ENCODE measurements around the gene FER1L5. TPM values are rescaled to one million over a fixed set of nuclear protein-coding genes. Genes with fewer than 3 reads are reported as not detected.
A peak's percentile ranks its signal among the peaks of the same experiment; 100 is the strongest.

FER1L5 gene
- total and polyA plus RNA-seq, 2 donors (not counting 3 experiments of a cell fraction or from before 2014, with no cell fraction given) = not detected

- DNase-seq (ENCODE audit: low read depth, low spot score) (no peak), FAIRE-seq (no peak)
- Histone ChIP-seq H3K4me3 (replicated peaks in 1 of 3; ENCODE audit: insufficient read depth in 1 of 3, low read depth in 1 of 3, low read length in 3 of 3) (no peak overlapping the region), H3K27ac (ENCODE audit: insufficient read depth, low read depth, low read length) (peak overlapping the region; percentile 15), H3K4me1 (ENCODE audit: control insufficient read depth, extremely low read depth, insufficient read depth, low read length) (peaks cover 2% of the 10 kb centered on the region), H3K9ac (replicated peaks; ENCODE audit: extremely low read depth, insufficient read depth, low read length) (no peak overlapping the region), H4K20me1 (replicated peaks; ENCODE audit: control insufficient read depth, extremely low read depth, insufficient read depth, low read length) (no peaks in the 10 kb centered on the region), H3K9me3 (replicated peaks; ENCODE audit: control insufficient read depth, insufficient read depth, low read length) (no peaks in the 10 kb centered on the region), H3K4me2 (ENCODE audit: insufficient read depth, low read length) (no peak overlapping the region), H2AFZ (ENCODE audit: low read depth, low read length) (no peak overlapping the region), H3K79me2 (ENCODE audit: control insufficient read depth, insufficient read depth, low read length) (peaks cover 5% of the 10 kb centered on the region), H3K36me3 (ENCODE audit: control insufficient read depth in 2 of 2, extremely low read depth in 1 of 2, insufficient read depth in 2 of 2, low read length in 2 of 2) (peaks cover 9 to 27% of the 10 kb centered on the region in 2 experiments), H3K27me3 (ENCODE audit: control insufficient read depth in 2 of 2, insufficient read depth in 2 of 2, low read length in 2 of 2) (no peaks in the 10 kb centered on the region), H3K9me1 (replicated peaks; ENCODE audit: control insufficient read depth, extremely low read depth, insufficient read depth, low read length) (no peaks in the 10 kb centered on the region)
- dilution Hi-C loops (cut with MboI; ENCODE audit: extremely low pct_ligation_motif_present, low sequenced_read_pairs) (no loop called here), intact Hi-C loops (cut with micrococcal nuclease) (no loop called here)
- ChIA-PET CTCF (interaction anchor here (0.8 kb wide), 1 partner anchor 16 kb away, joined by 3 read pairs; no protein-coding TSS in a partner anchor), POLR2A (no interaction called here)
- TF ChIP-seq MAX (IDR thresholded peaks at IDR 0.05; ENCODE audit: insufficient read depth, insufficient read length) (no peak), FOS (IDR thresholded peaks at IDR 0.05; ENCODE audit: borderline replicate concordance, insufficient read depth, low read length) (no peak), EZH2 (IDR thresholded peaks at IDR 0.05; ENCODE audit: borderline replicate concordance, low read depth, low read length, severe bottlenecking) (no peak), GATA2 (IDR thresholded peaks at IDR 0.05; ENCODE audit: insufficient read depth, insufficient read length, low read depth, low read length) (no peak), POLR2A (IDR thresholded peaks at IDR 0.05; ENCODE audit: low read depth, low read length) (no peak), MYC (IDR thresholded peaks at IDR 0.05; ENCODE audit: low read depth, low read length) (no peak), JUN (IDR thresholded peaks at IDR 0.05; ENCODE audit: borderline replicate concordance, insufficient read depth, insufficient read length, low read depth) (no peak), CTCF (IDR thresholded peaks at IDR 0.05; ENCODE audit: extremely low read depth in 1 of 2, insufficient read depth in 1 of 2, low read depth in 1 of 2, low read length in 2 of 2) (no peak), POLR2AphosphoS5 (IDR thresholded peaks at IDR 0.05; ENCODE audit: insufficient read depth, low read depth, low read length) (no peak)
- no TSS peak for BruUV-seq (replicated peaks)
Observed at GRCh38 chr2:96616535-96616934, 26.0 kb upstream of the FER1L5 start.

Data from endothelial cell of umbilical vein (primary cell).